GM19351 (cell line): ENCODE measurements around the gene PLLP.
"Not testable (repeated sequence)": the region's sequence is repeated elsewhere in the genome, so short reads cannot be mapped to it uniquely, and the experiment has no call there.

Experiments
- ATAC-seq: cut with Tn5 transposase; IDR thresholded peaks from one replicate; pipeline ENCODE4 v1.9.1; 2021; ENCODE audit warnings: mild to moderate bottlenecking, moderate library complexity; ENCODE audit not compliant: unreplicated experiment

Gene PLLP

GRCh38 chr16:57273826-57274225 lies 10.6 kb downstream of the PLLP start:
- no peak for ATAC-seq

GRCh38 chr16:57273359-57273758 lies 11.1 kb downstream of the PLLP start:
- no peak for ATAC-seq

GRCh38 chr16:57271867-57272495 lies 12.5 kb downstream of the PLLP start:
- no peak for ATAC-seq

GRCh38 chr16:57271063-57271345 lies 13.5 kb downstream of the PLLP start:
- no peak for ATAC-seq

- no peak for ATAC-seq
These were observed 14.0 kb downstream of the PLLP start for GRCh38 chr16:57270221-57271062.

- no peak for ATAC-seq
These were observed 15.4 kb downstream of the PLLP start for GRCh38 chr16:57268804-57269800.

GRCh38 chr16:57267343-57267742 lies 17.1 kb downstream of the PLLP start:
- not testable (repeated sequence) for ATAC-seq

- ATAC-seq: no peak
These were observed 17.8 kb downstream of the PLLP start for GRCh38 chr16:57266531-57267260.

GRCh38 chr16:57265850-57266530 lies 18.5 kb downstream of the PLLP start:
- ATAC-seq: no peak

- no peak for ATAC-seq
These were observed 19.5 kb downstream of the PLLP start for GRCh38 chr16:57264950-57265371.

GRCh38 chr16:57264381-57264780 lies 20.1 kb downstream of the PLLP start:
- no peak for ATAC-seq

GRCh38 chr16:57263541-57264351 lies 20.7 kb downstream of the PLLP start:
- no peak for ATAC-seq

- ATAC-seq: no peak
These were observed 21.5 kb downstream of the PLLP start for GRCh38 chr16:57262841-57263540.

- ATAC-seq: no peak
These were observed 22.7 kb downstream of the PLLP start for GRCh38 chr16:57261806-57262205.

- ATAC-seq: peak; percentile 50
These were observed 24.1 kb downstream of the PLLP start for GRCh38 chr16:57260294-57260929.

GRCh38 chr16:57258910-57259475 lies 25.5 kb downstream of the PLLP start:
- ATAC-seq: no peak

GRCh38 chr16:57258226-57258909 lies 26.1 kb downstream of the PLLP start:
- no peak for ATAC-seq
